Smooth muscle cell (in vitro differentiated cells): ENCODE data around the gene PPIG. TPM values are rescaled to one million over a fixed set of nuclear protein-coding genes. Genes with fewer than 3 reads are reported as not detected.
"Not testable (repeated sequence)": the region's sequence is repeated elsewhere in the genome, so short reads cannot be mapped to it uniquely, and the experiment has no call there.

Experiments used
- DNase-seq: peaks from one replicate; lab custom pipeline; 2025; ENCODE audit not compliant: unreplicated experiment; lab: John Stamatoyannopoulos, UW
- H2AFZ ChIP-seq: fragments of 200-600 bp; sonication (generic); 2 replicates; pipeline ENCODE4 v1.6.0; 2016; ENCODE audit warnings: antibody characterized with exemption, low read depth, mild to moderate bottlenecking
- H3F3A ChIP-seq: fragments of 200-600 bp; sonication (generic); 2 replicates; pipeline ENCODE4 v1.6.0; 2017; ENCODE audit warnings: antibody characterized with exemption, low read depth
- H3K27ac ChIP-seq: fragments of 200-600 bp; sonication (generic); 2 replicates; pipeline ENCODE4 v1.5.1; 2016; ENCODE audit warnings: low read depth, mild to moderate bottlenecking
- H3K27me3 ChIP-seq: fragments of 200-600 bp; sonication (generic); 2 replicates; pipeline ENCODE4 v1.6.1; 2016; ENCODE audit warnings: low read depth, mild to moderate bottlenecking
- H3K36me3 ChIP-seq: fragments of 200-600 bp; sonication (generic); 2 replicates; pipeline ENCODE4 v1.5.1; 2016; ENCODE audit warnings: low read depth
- H3K4me1 ChIP-seq: fragments of 200-600 bp; sonication (generic); 2 replicates; pipeline ENCODE4 v1.5.1; 2016; ENCODE audit warnings: low read depth
- H3K4me2 ChIP-seq: fragments of 200-600 bp; sonication (generic); 2 replicates; pipeline ENCODE4 v1.6.0; 2016; ENCODE audit warnings: mild to moderate bottlenecking
- H3K4me3 ChIP-seq: fragments of 200-600 bp; sonication (generic); 2 replicates; pipeline ENCODE4 v1.5.1; 2016; ENCODE audit warnings: mild to moderate bottlenecking
- H3K79me2 ChIP-seq: fragments of 200-600 bp; sonication (generic); 2 replicates; pipeline ENCODE4 v1.6.0; 2016; ENCODE audit warnings: low read depth, mild to moderate bottlenecking
- H3K9ac ChIP-seq: fragments of 200-600 bp; sonication (generic); 2 replicates; pipeline ENCODE4 v1.6.0; 2016; ENCODE audit warnings: low read depth
- H3K9me3 ChIP-seq: fragments of 200-600 bp; sonication (generic); replicated peaks from 2 replicates; pipeline ENCODE4 v1.5.1; 2016; ENCODE audit warnings: low read depth
- H4K20me1 ChIP-seq: fragments of 200-600 bp; sonication (generic); 2 replicates; pipeline ENCODE4 v1.6.0; 2016; ENCODE audit warnings: low read depth
- CTCF ChIP-seq: fragments of 200-600 bp; sonication (generic); IDR thresholded peaks from 2 replicates; pipeline ENCODE4 v1.5.1; 2017; ENCODE audit warnings: borderline replicate concordance, mild to moderate bottlenecking, antibody characterized with exemption; ENCODE audit not compliant: insufficient read depth, poor library complexity, severe bottlenecking
- WGBS: methylation state at CpG from one replicate; pipeline ENCODE4 v1.1.7; 2016; ENCODE audit warnings: low lambda C conversion rate; 5-methylcytosine and 5-hydroxymethylcytosine counted together
- polyA plus RNA-seq: library from polyadenylated mRNA; unstranded; fragments of >200 nt; fragmentation: Nextera tagmentation; extraction: Ambion mirVana; gene quantifications from 2 replicates; pipeline ENCODE4 v1.2.1, GENCODE V29; 2016
- total RNA-seq: library from RNA; depleted of rRNA; stranded (reverse); fragments of >200 nt; gene quantifications from 2 replicates; pipeline ENCODE4 v1.2.3, GENCODE V29; 2014

The PPIG gene
- total and polyA plus RNA-seq, 2 experiments from 2014 or later = 34.4 to 51.1 TPM

DNA sequence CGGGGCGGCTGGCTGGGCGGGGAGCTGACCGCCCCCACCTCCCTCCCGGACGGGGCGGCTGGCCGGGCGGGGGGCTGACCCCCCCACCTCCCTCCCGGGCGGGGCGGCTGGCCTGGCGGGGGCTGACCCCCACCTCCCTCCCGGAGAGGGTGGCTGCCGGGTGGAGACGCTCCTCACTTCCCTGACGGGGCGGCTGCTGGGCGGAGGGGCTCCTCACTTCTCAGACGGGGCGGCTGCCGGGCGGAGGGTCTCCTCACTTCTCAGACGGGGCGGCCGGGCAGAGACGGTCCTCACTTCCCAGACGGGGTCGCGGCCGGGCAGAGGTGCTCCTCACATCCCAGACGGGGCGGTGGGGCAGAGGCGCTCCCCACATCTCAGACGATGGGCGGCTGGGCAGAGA lies 8.9 kb upstream of the PPIG start:
- H3K27ac ChIP-seq, H3K36me3 ChIP-seq, H3K9me3 ChIP-seq, H3K27me3 ChIP-seq, H2AFZ ChIP-seq, H4K20me1 ChIP-seq, DNase-seq, H3K4me3 ChIP-seq, H3K9ac ChIP-seq, H3F3A ChIP-seq, H3K4me2 ChIP-seq: not testable (repeated sequence)
- Histone ChIP-seq H3K4me1 (peaks cover 14% of the 10 kb centered on the region), H3K79me2 (peaks cover 30% of the 10 kb centered on the region)
- 99% methylated on average over 18 of the region's 36 CpGs for WGBS

DNA sequence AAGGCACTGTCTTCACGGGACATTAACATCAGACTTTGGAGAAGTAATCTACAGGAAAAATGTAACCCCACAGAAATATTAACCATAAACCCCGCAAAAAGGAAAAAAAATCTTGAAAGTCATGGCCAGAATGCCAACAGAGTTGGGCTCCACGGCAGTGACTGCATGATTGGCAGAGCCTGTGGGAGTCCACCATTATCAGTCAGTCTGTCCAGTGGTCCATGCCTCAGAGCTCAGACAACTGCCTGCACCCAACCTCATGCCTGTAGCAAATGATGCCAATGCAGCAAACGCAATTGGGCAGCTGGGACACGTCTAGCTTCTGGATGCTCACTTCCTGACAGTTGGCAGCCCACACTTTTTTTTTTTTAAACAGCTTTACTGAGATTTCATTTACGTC lies 5.1 kb upstream of the PPIG start:
- no peak overlapping the region for H3K4me3 ChIP-seq
- no peaks in the 10 kb centered on the region for H4K20me1 ChIP-seq
- no peak overlapping the region for H3K4me2 ChIP-seq
- no peaks in the 10 kb centered on the region for H3K4me1 ChIP-seq
- DNase-seq = no peak
- no peaks in the 10 kb centered on the region for H3K79me2 ChIP-seq
- no peak overlapping the region for H3K9ac ChIP-seq
- no peaks in the 10 kb centered on the region for H3K9me3 ChIP-seq
- no peak overlapping the region for H3K27ac ChIP-seq
- no peak for TF ChIP-seq CTCF
- H3K27me3 ChIP-seq = peaks cover 4% of the 10 kb centered on the region
- no peak overlapping the region for H2AFZ ChIP-seq
- H3F3A ChIP-seq = no peaks in the 10 kb centered on the region
- H3K36me3 ChIP-seq = no peaks in the 10 kb centered on the region
- WGBS = 70% methylated on average over 6 of the region's 6 CpGs

GRCh38 chr2:169582552-169583266 lies 1.4 kb upstream of the PPIG start:
- not testable (repeated sequence) for H3F3A ChIP-seq, H3K4me3 ChIP-seq, H3K27me3 ChIP-seq, H3K4me2 ChIP-seq, DNase-seq, H2AFZ ChIP-seq, H3K9me3 ChIP-seq, H3K9ac ChIP-seq, H3K36me3 ChIP-seq, H3K27ac ChIP-seq
- peaks cover 11% of the 10 kb centered on the region for H3K4me1 ChIP-seq
- 97% methylated on average over 10 of the region's 10 CpGs for WGBS
- H3K79me2 ChIP-seq = peaks cover 31% of the 10 kb centered on the region
- H4K20me1 ChIP-seq = peaks cover 23% of the 10 kb centered on the region

- no peak overlapping the region for H3K9ac ChIP-seq
- H2AFZ ChIP-seq = no peak overlapping the region
- H3K27me3 ChIP-seq = no peaks in the 10 kb centered on the region
- WGBS = 95% methylated on average over 5 of the region's 5 CpGs
- no peak overlapping the region for H3K4me2 ChIP-seq
- H3K4me1 ChIP-seq = peaks cover 11% of the 10 kb centered on the region
- no peak for TF ChIP-seq CTCF
- H3K4me3 ChIP-seq = no peak overlapping the region
- H3K27ac ChIP-seq = peak overlapping the region; percentile 99
- no peaks in the 10 kb centered on the region for H3K9me3 ChIP-seq
- H3K79me2 ChIP-seq = peaks cover 39% of the 10 kb centered on the region
- no peaks in the 10 kb centered on the region for H3F3A ChIP-seq
- no peak for DNase-seq
- H4K20me1 ChIP-seq = peaks cover 31% of the 10 kb centered on the region
- H3K36me3 ChIP-seq = no peaks in the 10 kb centered on the region
Observed at GRCh38 chr2:169583518-169583917, 633 bp upstream of the PPIG start.
